Spinal cord (tissue), 10 donors: ENCODE data around the gene ADAM19. TPM values are rescaled to one million over a fixed set of nuclear protein-coding genes. Genes with fewer than 3 reads are reported as not detected.

Source experiments
- DNase-seq, 6 donors: peaks; one replicate each; pipeline versions ENCODE4 v3.0.0 to v3.0.0-alpha.2; 2013 to 2015; ENCODE audit warnings: low spot score in 6 of 6, low read depth in 4 of 6
- H3K27ac ChIP-seq: one replicate; pipeline ENCODE4 v1.5.1; 2013; ENCODE audit warnings: low read depth, low read length, control low read depth
- H3K27me3 ChIP-seq: one replicate; pipeline ENCODE4 v1.6.1; 2013; ENCODE audit warnings: low read length; ENCODE audit not compliant: control insufficient read depth, insufficient read depth
- H3K36me3 ChIP-seq: one replicate; pipeline ENCODE4 v1.6.1; 2013; ENCODE audit warnings: low read length; ENCODE audit not compliant: control insufficient read depth, insufficient read depth
- H3K4me1 ChIP-seq: one replicate; pipeline ENCODE4 v1.6.1; 2013; ENCODE audit warnings: low read length; ENCODE audit not compliant: control insufficient read depth, insufficient read depth
- H3K4me3 ChIP-seq: one replicate; pipeline ENCODE4 v1.5.1; 2013; ENCODE audit warnings: low read depth, low read length, control low read depth
- H3K9me3 ChIP-seq: one replicate; pipeline ENCODE4 v1.6.1; 2013; ENCODE audit warnings: low read length; ENCODE audit not compliant: control insufficient read depth, insufficient read depth
- WGBS: methylation state at CpG from one replicate; pipeline ENCODE4 v1.1.5; 2013; ENCODE audit warnings: missing lambda C conversion rate; ENCODE audit not compliant: insufficient coverage; 5-methylcytosine and 5-hydroxymethylcytosine counted together
- polyA plus RNA-seq, 2 donors: library from polyadenylated mRNA; unstranded; fragments of 120-200 nt; gene quantifications; one replicate each; pipeline ENCODE4 v1.2.1, GENCODE V29; 2013; ENCODE audit not compliant: insufficient read length in 2 of 2
- total RNA-seq, 2 donors: library from RNA; depleted of rRNA in 1 of 2; stranded (reverse); fragments of 120-200 nt in 1 of 2; fragments of >200 nt in 1 of 2; gene quantifications; one replicate each; pipeline versions ENCODE4 v1.2.3 to v1.2.4, GENCODE V29; 2013 to 2014
- donor health status: healthy.

Gene ADAM19
- total and polyA plus RNA-seq, 4 donors, result 11.7 to 16.2 (median 15.8) TPM

- no CpG with 5 or more reads among the region's 6 CpGs for WGBS
- H3K36me3 ChIP-seq, result no peaks in the 10 kb centered on the region
- H3K27ac ChIP-seq, result no peak overlapping the region
- no peak overlapping the region for H3K4me3 ChIP-seq
- H3K27me3 ChIP-seq, result peaks cover 10% of the 10 kb centered on the region
- H3K4me1 ChIP-seq, result peaks cover 21% of the 10 kb centered on the region
- no peaks in the 10 kb centered on the region for H3K9me3 ChIP-seq
- DNase-seq, result no peak
These were observed 2.7 kb upstream of the ADAM19 start for GRCh38 chr5:157578079-157578780.

- DNase-seq, result peak in 1 of 6 donors; percentile 25
- Histone ChIP-seq H3K4me1 (peaks cover 22% of the 10 kb centered on the region), H3K36me3 (no peaks in the 10 kb centered on the region), H3K4me3 (no peak overlapping the region), H3K27me3 (peaks cover 10% of the 10 kb centered on the region), H3K9me3 (no peaks in the 10 kb centered on the region), H3K27ac (no peak overlapping the region)
- WGBS, result 93% methylated on average over 3 of the region's 4 CpGs
These were observed 1.1 kb upstream of the ADAM19 start for GRCh38 chr5:157576678-157577077.

GRCh38 chr5:157574456-157575380 lies 857 bp downstream of the ADAM19 start:
- no peaks in the 10 kb centered on the region for H3K36me3 ChIP-seq
- peak overlapping the region; percentile 51 for H3K27ac ChIP-seq
- H3K27me3 ChIP-seq, result peaks cover 10% of the 10 kb centered on the region
- peaks cover 22% of the 10 kb centered on the region for H3K4me1 ChIP-seq
- peak in 2 of 6 donors; percentile 76 to 82 for DNase-seq
- no peaks in the 10 kb centered on the region for H3K9me3 ChIP-seq
- peak overlapping the region; percentile 74 for H3K4me3 ChIP-seq
- 5% methylated on average over 61 of the region's 61 CpGs for WGBS

GRCh38 chr5:157571357-157571827 lies 4.2 kb downstream of the ADAM19 start:
- no peak overlapping the region for H3K4me3 ChIP-seq
- no peak overlapping the region for H3K27ac ChIP-seq
- DNase-seq, result no peak
- H3K9me3 ChIP-seq, result no peaks in the 10 kb centered on the region
- H3K27me3 ChIP-seq, result peaks cover 10% of the 10 kb centered on the region
- peaks cover 3% of the 10 kb centered on the region for H3K36me3 ChIP-seq
- 60% methylated on average over 6 of the region's 6 CpGs for WGBS
- H3K4me1 ChIP-seq, result peaks cover 22% of the 10 kb centered on the region

GRCh38 chr5:157570531-157571200 lies 4.9 kb downstream of the ADAM19 start:
- Histone ChIP-seq H3K27me3 (peaks cover 10% of the 10 kb centered on the region), H3K9me3 (no peaks in the 10 kb centered on the region), H3K4me3 (no peak overlapping the region), H3K36me3 (peaks cover 3% of the 10 kb centered on the region), H3K27ac (no peak overlapping the region), H3K4me1 (peaks cover 15% of the 10 kb centered on the region)
- 81% methylated on average over 2 of the region's 2 CpGs for WGBS
- no peak for DNase-seq

- H3K4me1 ChIP-seq, result peaks cover 10% of the 10 kb centered on the region
- no peak for DNase-seq
- H3K9me3 ChIP-seq, result no peaks in the 10 kb centered on the region
- no peaks in the 10 kb centered on the region for H3K27me3 ChIP-seq
- H3K36me3 ChIP-seq, result peaks cover 3% of the 10 kb centered on the region
- 43% methylated on average over 1 of the region's 2 CpGs for WGBS
- no peak overlapping the region for H3K4me3 ChIP-seq
- no peak overlapping the region for H3K27ac ChIP-seq
These were observed 6.9 kb downstream of the ADAM19 start for GRCh38 chr5:157568720-157569119.

- Histone ChIP-seq H3K4me1 (peaks cover 13% of the 10 kb centered on the region), H3K36me3 (peaks cover 6% of the 10 kb centered on the region), H3K9me3 (no peaks in the 10 kb centered on the region), H3K27me3 (no peaks in the 10 kb centered on the region), H3K4me3 (no peak overlapping the region), H3K27ac (no peak overlapping the region)
- no peak for DNase-seq
- WGBS, result 100% methylated on average over 1 of the region's 4 CpGs
These were observed 7.4 kb downstream of the ADAM19 start for GRCh38 chr5:157568222-157568621.

- Histone ChIP-seq H3K9me3 (no peaks in the 10 kb centered on the region), H3K27ac (no peak overlapping the region), H3K27me3 (no peaks in the 10 kb centered on the region), H3K4me3 (no peak overlapping the region), H3K4me1 (peaks cover 22% of the 10 kb centered on the region), H3K36me3 (peaks cover 6% of the 10 kb centered on the region)
- 91% methylated on average over 5 of the region's 6 CpGs for WGBS
- no peak for DNase-seq
These were observed 8.6 kb downstream of the ADAM19 start for GRCh38 chr5:157566902-157567489.
